AG04449 (cell line): Measurements from ENCODE around the gene MYO5A.

Experiments
- CTCF ChIA-PET: fragments of 350-600 bp; formaldehyde crosslinking; extraction: SDS; loops from one replicate; lab custom pipeline; 2021; ENCODE audit warnings: antibody characterized with exemption; lab: Yijun Ruan, JAX
- POLR2A ChIA-PET: fragments of 400-600, 350-600 bp; formaldehyde crosslinking; extraction: SDS; loops from one replicate; lab custom pipeline; 2020; ENCODE audit warnings: antibody characterized with exemption, inconsistent platforms; lab: Yijun Ruan, JAX
- DNase-seq: peaks from one replicate; pipeline ENCODE4 v3.0.0-alpha.2; 2010; ENCODE audit warnings: low read depth, low spot score
- H3K4me3 ChIP-seq: 2 replicates; pipeline ENCODE4 v1.5.1; 2011; ENCODE audit warnings: low read depth, mild to moderate bottlenecking, control low read depth, low read length
- TF ChIP-seq, protein P1 (sequence below): IDR thresholded peaks from one replicate; pipeline ENCODE4 v1.5.1; 2011; ENCODE audit warnings: mild to moderate bottlenecking, moderate library complexity, low read length, control low read depth, inconsistent platforms; ENCODE audit not compliant: insufficient read depth; ENCODE audit errors: missing control alignments

Gene MYO5A

DNA sequence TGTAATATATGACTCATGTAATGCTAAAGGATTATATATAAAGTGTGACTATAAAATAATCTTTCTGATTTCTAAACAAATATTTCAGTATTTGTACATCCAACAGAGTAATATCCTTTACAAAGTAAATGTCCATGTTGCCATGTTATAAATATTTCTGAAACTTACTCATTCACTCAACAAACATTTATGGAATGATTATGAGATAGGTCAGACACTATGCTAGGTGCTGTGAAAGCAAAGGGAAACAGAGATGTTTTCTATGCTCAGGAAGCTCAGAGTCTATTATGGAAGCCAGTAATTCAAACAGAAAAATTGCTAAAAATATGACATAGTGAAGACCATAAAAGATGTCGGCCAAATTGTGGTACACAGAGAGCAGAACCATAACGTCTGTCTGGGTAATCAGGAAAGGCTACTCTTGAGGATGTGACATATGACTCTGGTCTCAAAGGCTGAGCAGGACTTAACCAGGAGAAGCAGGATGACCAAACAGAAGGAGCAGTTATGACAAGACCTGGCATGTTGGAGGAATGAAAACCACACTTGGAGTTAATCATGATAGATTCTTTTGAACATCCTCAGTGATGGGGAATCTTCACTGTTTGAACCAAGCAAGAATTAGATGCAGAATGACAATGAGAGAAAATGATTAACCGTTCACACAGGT is 194.1 kb downstream of the MYO5A start:
- POLR2A ChIA-PET: no interaction called here
- no peak for DNase-seq
- H3K4me3 ChIP-seq: no peak overlapping the region
- TF ChIP-seq, protein P1, sequence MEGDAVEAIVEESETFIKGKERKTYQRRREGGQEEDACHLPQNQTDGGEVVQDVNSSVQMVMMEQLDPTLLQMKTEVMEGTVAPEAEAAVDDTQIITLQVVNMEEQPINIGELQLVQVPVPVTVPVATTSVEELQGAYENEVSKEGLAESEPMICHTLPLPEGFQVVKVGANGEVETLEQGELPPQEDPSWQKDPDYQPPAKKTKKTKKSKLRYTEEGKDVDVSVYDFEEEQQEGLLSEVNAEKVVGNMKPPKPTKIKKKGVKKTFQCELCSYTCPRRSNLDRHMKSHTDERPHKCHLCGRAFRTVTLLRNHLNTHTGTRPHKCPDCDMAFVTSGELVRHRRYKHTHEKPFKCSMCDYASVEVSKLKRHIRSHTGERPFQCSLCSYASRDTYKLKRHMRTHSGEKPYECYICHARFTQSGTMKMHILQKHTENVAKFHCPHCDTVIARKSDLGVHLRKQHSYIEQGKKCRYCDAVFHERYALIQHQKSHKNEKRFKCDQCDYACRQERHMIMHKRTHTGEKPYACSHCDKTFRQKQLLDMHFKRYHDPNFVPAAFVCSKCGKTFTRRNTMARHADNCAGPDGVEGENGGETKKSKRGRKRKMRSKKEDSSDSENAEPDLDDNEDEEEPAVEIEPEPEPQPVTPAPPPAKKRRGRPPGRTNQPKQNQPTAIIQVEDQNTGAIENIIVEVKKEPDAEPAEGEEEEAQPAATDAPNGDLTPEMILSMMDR: no peak
- CTCF ChIA-PET: interaction anchor here (1.0 to 2.3 kb wide), 4 partner anchors 8 to 403 kb away, joined by 3 to 6 read pairs (median 3); no protein-coding TSS in a partner anchor

DNA sequence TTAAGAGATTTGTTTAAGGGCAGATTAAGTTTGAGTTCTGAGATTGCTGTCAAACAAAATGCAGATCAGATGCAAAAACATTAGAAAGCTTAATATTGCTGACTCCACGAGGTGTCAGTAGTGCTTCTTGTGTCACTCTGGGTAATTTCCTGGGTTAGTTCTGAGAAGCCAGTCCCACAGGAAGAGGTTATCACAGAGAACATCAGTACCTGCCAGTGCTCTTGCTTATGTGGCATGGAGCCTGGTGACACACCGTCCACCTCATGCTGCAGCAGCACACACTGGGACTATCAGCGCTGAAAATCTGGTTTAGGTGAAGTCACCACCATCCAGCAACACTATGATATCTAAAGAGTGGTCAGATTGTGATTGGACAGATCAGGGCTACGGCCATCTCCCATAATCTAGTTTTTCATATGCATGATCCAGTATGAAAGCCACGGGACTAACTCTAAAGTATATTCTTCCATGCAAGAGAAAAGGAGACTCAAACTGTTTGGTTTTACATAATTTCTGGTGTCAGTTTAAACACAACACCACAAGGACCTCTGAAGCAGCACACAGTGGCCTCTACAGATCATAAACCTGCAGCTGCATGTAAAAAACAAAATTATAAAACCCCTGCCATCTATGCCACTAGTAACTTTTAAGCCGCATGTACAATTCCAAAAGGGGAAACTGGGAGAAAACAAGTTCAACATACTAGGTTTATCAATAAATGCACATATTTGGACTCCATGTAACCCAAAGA is 197.0 kb downstream of the MYO5A start:
- TF ChIP-seq, protein P1: peak; percentile 44
- no peak for DNase-seq
- POLR2A ChIA-PET: no interaction called here
- no peak overlapping the region for H3K4me3 ChIP-seq
- CTCF ChIA-PET: interaction anchor here (0.7 to 3.6 kb wide), 24 partner anchors 12 to 406 kb away, joined by 3 to 27 read pairs (median 4); no protein-coding TSS in a partner anchor

DNA sequence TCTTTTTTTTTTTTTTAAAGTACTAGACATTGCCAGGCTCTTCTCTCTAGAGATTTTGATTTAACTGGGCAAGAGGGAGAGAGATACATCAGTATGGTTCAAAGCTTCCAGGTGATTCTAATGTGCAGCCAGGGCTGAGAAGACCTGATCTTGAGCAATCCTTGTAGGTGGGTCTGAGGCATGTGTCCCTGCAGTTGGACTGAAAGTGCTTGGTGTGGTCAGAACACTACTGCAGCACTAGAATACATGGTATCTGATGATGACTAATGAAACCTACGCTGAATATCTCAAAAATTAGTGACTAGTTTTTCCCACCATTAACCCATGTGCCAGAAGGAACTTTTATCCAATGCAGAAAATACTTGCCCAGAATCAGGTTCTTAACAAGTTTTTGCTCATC is 198.7 kb downstream of the MYO5A start:
- ChIA-PET CTCF (no interaction called here), POLR2A (interaction anchor here (0.6 kb wide), 1 partner anchor 528 kb away, joined by 3 read pairs; no protein-coding TSS in a partner anchor)
- DNase-seq: no peak
- TF ChIP-seq, protein P1: no peak
- no peak overlapping the region for H3K4me3 ChIP-seq

DNA sequence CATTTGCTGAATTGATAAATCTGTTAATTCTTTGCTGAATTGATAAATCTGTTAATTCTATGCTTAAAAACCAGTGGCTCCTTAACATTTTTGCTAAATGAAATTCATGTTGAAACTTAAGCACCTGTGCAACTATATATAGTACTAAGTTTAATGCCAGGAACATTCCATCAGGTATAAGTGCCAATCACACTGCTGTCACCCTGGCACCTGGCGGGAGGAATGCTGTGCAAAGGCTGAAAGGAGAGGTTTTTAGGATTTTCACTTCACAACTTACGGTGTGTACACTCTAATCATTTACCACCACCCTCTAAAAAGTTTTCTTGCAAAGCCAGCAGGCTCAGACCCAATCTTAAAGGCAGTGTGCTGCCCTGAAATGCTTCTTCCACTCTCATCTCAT is 199.5 kb downstream of the MYO5A start:
- CTCF ChIA-PET: no interaction called here
- POLR2A ChIA-PET: no interaction called here
- DNase-seq: no peak
- H3K4me3 ChIP-seq: no peak overlapping the region
- TF ChIP-seq, protein P1: no peak

DNA sequence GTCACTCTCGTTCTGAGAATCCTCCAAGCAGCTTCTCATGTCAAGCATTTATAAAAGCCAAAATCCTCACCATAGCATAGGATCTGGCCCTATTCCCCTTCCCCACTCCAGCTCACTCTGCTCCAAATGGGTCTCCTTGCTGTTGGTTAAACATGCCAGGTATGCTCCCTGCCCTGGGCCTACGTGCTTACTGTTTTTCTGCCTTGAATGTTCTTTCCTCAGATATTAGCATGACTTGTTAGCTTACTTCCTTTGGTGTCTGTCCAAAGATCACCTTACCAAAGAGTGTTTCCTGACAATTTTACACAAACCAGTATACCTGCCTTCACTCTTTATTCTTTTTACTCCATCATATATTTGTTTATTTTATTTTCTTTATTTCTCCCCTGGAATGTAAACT is 200.0 kb downstream of the MYO5A start:
- ChIA-PET CTCF (no interaction called here), POLR2A (no interaction called here)
- no peak for DNase-seq
- TF ChIP-seq, protein P1: no peak
- no peak overlapping the region for H3K4me3 ChIP-seq

DNA sequence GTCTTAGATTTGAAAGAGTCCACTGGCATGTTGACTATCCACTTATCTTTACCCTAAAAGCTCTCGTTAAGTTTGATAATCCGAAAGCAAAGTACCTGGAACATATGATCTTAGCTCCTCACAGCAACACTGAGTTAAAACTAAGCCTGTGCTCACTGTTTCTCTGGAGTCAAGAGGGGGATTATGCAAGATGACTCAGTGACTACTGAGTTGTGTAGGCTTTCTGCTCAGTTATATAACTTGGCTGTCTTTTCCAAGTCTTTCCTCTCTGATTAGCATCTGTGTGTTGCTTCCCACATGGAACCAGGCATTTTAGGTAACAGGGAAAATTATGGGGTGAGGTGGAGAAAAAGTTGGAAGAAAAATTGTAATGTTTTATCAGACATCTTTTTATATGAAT is 201.9 kb downstream of the MYO5A start:
- CTCF ChIA-PET: interaction anchor here (0.7 to 1.2 kb wide), 2 partner anchors 9 to 400 kb away, joined by 3 read pairs; no protein-coding TSS in a partner anchor

More for the DNA sequence above, 201.9 kb downstream of the MYO5A start:
- no peak for DNase-seq
- H3K4me3 ChIP-seq: no peak overlapping the region
- POLR2A ChIA-PET: no interaction called here
- TF ChIP-seq, protein P1: no peak
